Stomach (tissue), 4 donors: ENCODE results near the gene NRCAM.

Experiments used
- POLR2A ChIP-seq, 4 donors: fragments of 450-650 bp; IDR thresholded peaks; one replicate each; pipeline ENCODE4 v1.6.1; 2016; ENCODE audit warnings: antibody characterized with exemption in 4 of 4, control low read depth in 2 of 4, mild to moderate bottlenecking in 1 of 4, moderate library complexity in 1 of 4
- TF ChIP-seq, protein P1 (sequence below), 7 experiments: fragments of 450-650 bp in 4 of 7; fragments of 200-600 bp in 3 of 7; sonication (generic) in 3 of 7; IDR thresholded peaks; one replicate each; pipeline ENCODE4 v1.5.1; 2016 to 2019; ENCODE audit warnings: antibody characterized with exemption in 7 of 7, control low read depth in 2 of 7, mild to moderate bottlenecking in 1 of 7

DNA sequence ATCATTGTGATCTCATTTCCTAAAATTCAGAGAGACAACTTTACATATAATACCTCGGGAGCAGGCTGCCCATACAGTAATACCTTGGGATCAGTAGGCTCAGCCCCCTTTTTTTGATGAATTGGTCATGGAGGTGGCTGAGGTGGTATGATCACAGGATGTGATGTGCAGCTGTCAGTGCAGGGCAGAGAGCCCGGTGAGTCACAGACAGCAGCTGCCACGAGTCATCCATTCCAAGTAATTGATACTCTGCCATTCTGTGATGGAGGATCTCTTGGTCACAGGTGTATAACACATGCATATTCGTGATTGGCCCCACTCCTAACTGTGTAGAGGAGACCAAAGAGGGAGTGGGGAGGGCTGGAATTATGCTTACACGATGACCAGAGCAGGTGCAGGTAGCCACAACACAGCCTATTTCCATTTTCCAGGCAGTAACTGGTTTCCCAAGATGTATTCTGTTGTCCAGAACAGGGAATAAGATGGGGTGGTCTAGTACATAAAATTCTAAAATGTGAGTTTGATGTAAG lies 14.1 kb downstream of the NRCAM start:
- TF ChIP-seq, protein P1, sequence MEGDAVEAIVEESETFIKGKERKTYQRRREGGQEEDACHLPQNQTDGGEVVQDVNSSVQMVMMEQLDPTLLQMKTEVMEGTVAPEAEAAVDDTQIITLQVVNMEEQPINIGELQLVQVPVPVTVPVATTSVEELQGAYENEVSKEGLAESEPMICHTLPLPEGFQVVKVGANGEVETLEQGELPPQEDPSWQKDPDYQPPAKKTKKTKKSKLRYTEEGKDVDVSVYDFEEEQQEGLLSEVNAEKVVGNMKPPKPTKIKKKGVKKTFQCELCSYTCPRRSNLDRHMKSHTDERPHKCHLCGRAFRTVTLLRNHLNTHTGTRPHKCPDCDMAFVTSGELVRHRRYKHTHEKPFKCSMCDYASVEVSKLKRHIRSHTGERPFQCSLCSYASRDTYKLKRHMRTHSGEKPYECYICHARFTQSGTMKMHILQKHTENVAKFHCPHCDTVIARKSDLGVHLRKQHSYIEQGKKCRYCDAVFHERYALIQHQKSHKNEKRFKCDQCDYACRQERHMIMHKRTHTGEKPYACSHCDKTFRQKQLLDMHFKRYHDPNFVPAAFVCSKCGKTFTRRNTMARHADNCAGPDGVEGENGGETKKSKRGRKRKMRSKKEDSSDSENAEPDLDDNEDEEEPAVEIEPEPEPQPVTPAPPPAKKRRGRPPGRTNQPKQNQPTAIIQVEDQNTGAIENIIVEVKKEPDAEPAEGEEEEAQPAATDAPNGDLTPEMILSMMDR (IDR thresholded peaks at IDR 0.05): no peak
- no peak for TF ChIP-seq POLR2A (IDR thresholded peaks at IDR 0.05)
